ENCODE results near the gene OR6J1.
A peak's percentile ranks its signal among the peaks of the same experiment; 100 is the strongest.

Gene OR6J1

GRCh38 chr14:22602862-22603261, 41.3 kb downstream of the OR6J1 start:
- Mint-ChIP-seq H3K4me3 (no peak overlapping the region), H3K36me3 (ENCODE audit: low read depth) (peaks cover 58% of the 10 kb centered on the region), H3K27ac (no peak overlapping the region), H3K9me3 (no peaks in the 10 kb centered on the region), H3K27me3 (ENCODE audit: low read depth) (no peaks in the 10 kb centered on the region), H3K4me1 (ENCODE audit: low read depth) (peaks cover 35% of the 10 kb centered on the region)

- H3K27me3 Mint-ChIP-seq (ENCODE audit: low read depth) = no peaks in the 10 kb centered on the region
- H3K9me3 Mint-ChIP-seq = no peaks in the 10 kb centered on the region
- H3K27ac Mint-ChIP-seq = peak overlapping the region; percentile 19
- peaks cover 38% of the 10 kb centered on the region for H3K4me1 Mint-ChIP-seq (ENCODE audit: low read depth)
- H3K4me3 Mint-ChIP-seq = no peak overlapping the region
- peaks cover 53% of the 10 kb centered on the region for H3K36me3 Mint-ChIP-seq (ENCODE audit: low read depth)
Observed at GRCh38 chr14:22601996-22602395, 42.2 kb downstream of the OR6J1 start.

GRCh38 chr14:22601456-22601855, 42.7 kb downstream of the OR6J1 start:
- no peaks in the 10 kb centered on the region for H3K9me3 Mint-ChIP-seq
- no peak overlapping the region for H3K27ac Mint-ChIP-seq
- H3K36me3 Mint-ChIP-seq (ENCODE audit: low read depth) = peaks cover 53% of the 10 kb centered on the region
- peaks cover 38% of the 10 kb centered on the region for H3K4me1 Mint-ChIP-seq (ENCODE audit: low read depth)
- no peaks in the 10 kb centered on the region for H3K27me3 Mint-ChIP-seq (ENCODE audit: low read depth)
- H3K4me3 Mint-ChIP-seq = no peak overlapping the region

DNA sequence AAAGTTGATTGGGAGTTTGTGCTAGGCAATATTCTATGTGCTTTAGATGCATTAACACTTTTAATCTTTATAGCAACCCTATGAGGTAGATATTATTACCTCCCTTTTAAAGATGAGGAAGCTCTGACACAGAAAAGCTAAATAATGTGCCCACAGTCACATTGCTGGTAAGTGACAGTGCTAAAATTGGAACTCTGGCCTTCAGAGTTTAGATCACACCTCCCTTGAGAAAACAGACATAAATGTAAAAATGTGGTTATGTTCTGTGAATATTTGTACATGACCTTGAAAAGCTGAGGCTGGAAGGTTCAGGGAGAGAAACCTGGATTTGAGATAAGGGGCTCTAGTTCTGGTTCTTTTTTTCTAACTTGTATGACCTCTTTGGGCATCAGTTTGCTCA, 44.1 kb downstream of the OR6J1 start:
- Mint-ChIP-seq H3K4me1 (ENCODE audit: low read depth) (peaks cover 38% of the 10 kb centered on the region), H3K27me3 (ENCODE audit: low read depth) (no peaks in the 10 kb centered on the region), H3K9me3 (no peaks in the 10 kb centered on the region), H3K36me3 (ENCODE audit: low read depth) (peaks cover 38% of the 10 kb centered on the region), H3K27ac (no peak overlapping the region), H3K4me3 (peak overlapping the region; percentile 95)

GRCh38 chr14:22599349-22599748, 44.8 kb downstream of the OR6J1 start:
- peak overlapping the region; percentile 94 for H3K27ac Mint-ChIP-seq
- peaks cover 6% of the 10 kb centered on the region for H3K27me3 Mint-ChIP-seq (ENCODE audit: low read depth)

DNA sequence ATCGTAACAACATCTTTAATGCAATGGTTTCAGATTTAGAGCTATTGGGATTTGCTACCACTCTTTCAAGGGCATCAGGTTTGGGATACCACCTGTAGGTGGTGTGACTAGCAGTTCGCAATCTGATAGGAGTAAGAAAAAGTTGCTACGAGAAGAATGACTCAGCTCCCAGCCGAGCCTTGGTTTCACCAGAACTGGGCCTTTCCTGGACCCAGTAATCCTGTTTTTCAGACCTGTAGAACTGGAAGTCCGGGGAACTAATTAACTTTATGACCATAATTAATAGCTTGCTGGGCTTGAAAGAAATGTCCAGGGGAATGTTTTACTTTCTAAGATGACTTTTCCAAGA, 45.3 kb downstream of the OR6J1 start:
- H3K36me3 Mint-ChIP-seq (ENCODE audit: low read depth) = peaks cover 31% of the 10 kb centered on the region
- peaks cover 11% of the 10 kb centered on the region for H3K27me3 Mint-ChIP-seq (ENCODE audit: low read depth)
- H3K27ac Mint-ChIP-seq = peak overlapping the region; percentile 94
- peaks cover 41% of the 10 kb centered on the region for H3K4me1 Mint-ChIP-seq (ENCODE audit: low read depth)
- H3K9me3 Mint-ChIP-seq = no peaks in the 10 kb centered on the region
- peak overlapping the region; percentile 95 for H3K4me3 Mint-ChIP-seq

More at GRCh38 chr14:22599349-22599748, 44.8 kb downstream of the OR6J1 start:
- Mint-ChIP-seq H3K9me3 (no peaks in the 10 kb centered on the region), H3K4me1 (ENCODE audit: low read depth) (peaks cover 38% of the 10 kb centered on the region), H3K36me3 (ENCODE audit: low read depth) (peaks cover 36% of the 10 kb centered on the region), H3K4me3 (peak overlapping the region; percentile 95)

DNA sequence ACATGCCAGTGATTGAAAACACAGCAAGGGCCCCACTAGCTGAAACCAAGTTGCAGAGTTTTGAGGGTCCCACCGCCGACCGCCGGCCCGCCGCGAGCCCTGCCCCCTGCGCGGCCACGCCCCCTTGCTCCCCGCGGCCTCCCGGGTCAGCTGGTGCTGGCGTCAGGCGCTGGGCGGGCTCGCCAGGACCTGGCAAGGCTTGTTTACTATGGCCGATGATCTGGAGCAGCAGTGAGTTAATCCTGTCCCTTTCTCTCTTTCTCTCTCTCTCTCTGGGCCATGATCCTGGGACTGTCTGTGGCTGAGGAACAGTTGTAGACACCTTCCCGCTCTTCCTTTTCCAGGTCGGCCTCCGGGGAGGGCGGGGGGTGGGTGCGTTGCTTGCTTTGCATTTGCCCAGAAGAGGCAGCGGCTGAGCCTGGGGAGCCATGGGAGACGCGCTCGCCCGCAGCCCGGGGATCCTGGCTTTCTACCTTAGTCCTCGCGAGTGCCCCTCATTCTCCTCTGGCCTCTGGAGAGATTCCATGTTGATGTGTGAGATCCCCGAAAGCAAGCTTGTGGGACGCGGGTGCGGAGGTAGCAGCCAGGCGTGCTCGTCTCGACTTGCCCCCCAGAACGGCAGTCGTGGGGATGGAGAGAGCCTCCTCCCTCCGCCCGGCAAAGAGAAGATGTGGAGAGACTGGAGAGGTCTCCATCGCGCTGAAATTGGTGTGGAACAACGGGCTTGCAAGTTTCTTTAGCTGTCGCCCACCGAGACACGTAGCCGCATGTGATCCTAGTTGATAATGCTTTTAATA, 45.9 kb downstream of the OR6J1 start, which contains the start of gene ABHD4:
Gene ABHD4, plus strand, starts transcription at position 202 of the 797 bp plus-strand sequence. Its CDS starts 7 bp downstream, at position 209.
- H3K9me3 Mint-ChIP-seq = no peaks in the 10 kb centered on the region
- peaks cover 14% of the 10 kb centered on the region for H3K27me3 Mint-ChIP-seq (ENCODE audit: low read depth)
- peaks cover 26% of the 10 kb centered on the region for H3K36me3 Mint-ChIP-seq (ENCODE audit: low read depth)
- H3K4me1 Mint-ChIP-seq (ENCODE audit: low read depth) = peaks cover 41% of the 10 kb centered on the region
- peak within 1 kb of the TSS; percentile 94 for H3K27ac Mint-ChIP-seq
- peak within 1 kb of the TSS; percentile 95 for H3K4me3 Mint-ChIP-seq

- Mint-ChIP-seq H3K4me3 (peak overlapping the region; percentile 95), H3K4me1 (ENCODE audit: low read depth) (peaks cover 42% of the 10 kb centered on the region), H3K27me3 (ENCODE audit: low read depth) (peaks cover 20% of the 10 kb centered on the region), H3K9me3 (no peaks in the 10 kb centered on the region), H3K27ac (peak overlapping the region; percentile 83), H3K36me3 (ENCODE audit: low read depth) (peaks cover 21% of the 10 kb centered on the region)
Observed at GRCh38 chr14:22597771-22598098, 46.4 kb downstream of the OR6J1 start.

DNA sequence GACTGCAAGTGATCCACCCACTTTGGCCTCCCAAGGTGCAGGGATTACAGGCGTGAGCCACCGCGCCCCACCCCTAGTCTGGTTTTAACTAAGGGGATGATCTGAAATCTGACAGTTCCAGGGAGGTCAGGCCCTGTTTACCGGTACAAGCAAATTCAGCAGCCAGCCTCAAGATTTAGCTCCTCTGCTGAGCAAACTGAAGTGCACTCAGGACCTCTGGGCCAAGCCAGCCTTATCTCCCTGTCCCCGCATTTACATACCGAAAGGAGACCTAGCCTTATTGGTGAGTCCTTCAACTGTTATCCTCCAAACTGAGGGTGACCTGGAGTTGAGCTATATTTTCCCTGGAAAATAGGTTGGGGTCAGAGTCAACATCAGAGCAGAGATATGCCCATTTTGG, 46.9 kb downstream of the OR6J1 start:
- Mint-ChIP-seq H3K4me1 (ENCODE audit: low read depth) (peaks cover 42% of the 10 kb centered on the region), H3K27ac (no peak overlapping the region)

DNA sequence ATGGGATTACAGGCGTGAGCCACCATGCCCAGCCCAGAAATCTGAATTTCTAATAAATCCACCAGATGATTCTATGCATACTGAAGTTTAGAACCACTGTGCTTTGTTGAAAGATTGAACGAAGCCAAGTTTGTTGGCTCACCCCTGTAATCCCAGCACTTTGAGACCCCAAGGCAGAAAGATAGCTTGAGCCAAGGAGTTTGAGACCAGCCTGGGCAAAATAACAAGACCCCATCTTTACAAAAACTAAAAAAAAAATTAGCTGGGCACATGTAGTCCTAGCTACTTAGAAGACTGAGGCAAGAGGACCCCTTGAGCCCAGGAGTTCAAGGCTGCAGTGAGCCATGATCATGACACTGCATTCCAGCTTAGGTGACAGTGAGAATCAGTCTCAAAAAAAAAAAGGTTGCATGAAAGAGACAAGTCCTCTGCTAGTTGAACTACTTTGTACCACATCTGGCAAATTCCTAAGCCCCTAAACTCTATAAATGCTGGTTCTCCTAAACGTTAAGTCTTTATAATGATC, 47.7 kb downstream of the OR6J1 start:
- no peak overlapping the region for H3K4me3 Mint-ChIP-seq
- peaks cover 11% of the 10 kb centered on the region for H3K36me3 Mint-ChIP-seq (ENCODE audit: low read depth)
- H3K4me1 Mint-ChIP-seq (ENCODE audit: low read depth) = peaks cover 34% of the 10 kb centered on the region
- H3K9me3 Mint-ChIP-seq = no peaks in the 10 kb centered on the region
- H3K27ac Mint-ChIP-seq = no peak overlapping the region
- peaks cover 22% of the 10 kb centered on the region for H3K27me3 Mint-ChIP-seq (ENCODE audit: low read depth)

More for the DNA sequence above, 46.9 kb downstream of the OR6J1 start:
- Mint-ChIP-seq H3K4me3 (peak overlapping the region; percentile 95), H3K36me3 (ENCODE audit: low read depth) (peaks cover 17% of the 10 kb centered on the region), H3K9me3 (no peaks in the 10 kb centered on the region), H3K27me3 (ENCODE audit: low read depth) (peaks cover 22% of the 10 kb centered on the region)

DNA sequence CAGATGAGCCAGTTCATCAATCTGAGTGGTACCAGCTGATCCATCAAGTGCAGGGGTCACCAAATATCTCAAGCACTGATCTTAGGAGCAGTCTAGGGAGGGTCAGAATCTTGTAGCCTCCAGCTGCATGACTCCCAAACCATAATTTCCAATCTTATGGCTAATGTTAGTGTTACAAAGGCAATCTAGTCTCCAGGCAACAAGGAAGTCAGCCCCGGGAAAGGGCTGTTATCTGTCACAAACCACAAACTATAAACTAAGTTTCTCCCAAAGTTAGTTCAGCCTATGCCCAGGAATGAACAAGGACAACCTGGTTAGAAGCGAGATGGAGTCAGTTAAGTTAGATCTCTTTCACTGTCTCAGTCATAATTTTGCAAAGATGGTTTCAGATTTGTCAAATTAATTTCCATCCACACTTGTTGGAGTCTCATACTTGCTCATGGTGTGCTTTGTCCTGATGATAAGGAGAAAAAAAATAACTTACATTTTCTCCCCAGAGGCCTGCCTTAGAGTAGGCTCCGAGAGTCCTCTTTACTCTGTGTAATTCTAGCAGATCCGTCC, 49.9 kb downstream of the OR6J1 start:
- Mint-ChIP-seq H3K36me3 (ENCODE audit: low read depth) (peaks cover 4% of the 10 kb centered on the region), H3K4me1 (ENCODE audit: low read depth) (peaks cover 25% of the 10 kb centered on the region), H3K27ac (no peak overlapping the region), H3K27me3 (ENCODE audit: low read depth) (peaks cover 22% of the 10 kb centered on the region), H3K9me3 (no peaks in the 10 kb centered on the region), H3K4me3 (no peak overlapping the region)

DNA sequence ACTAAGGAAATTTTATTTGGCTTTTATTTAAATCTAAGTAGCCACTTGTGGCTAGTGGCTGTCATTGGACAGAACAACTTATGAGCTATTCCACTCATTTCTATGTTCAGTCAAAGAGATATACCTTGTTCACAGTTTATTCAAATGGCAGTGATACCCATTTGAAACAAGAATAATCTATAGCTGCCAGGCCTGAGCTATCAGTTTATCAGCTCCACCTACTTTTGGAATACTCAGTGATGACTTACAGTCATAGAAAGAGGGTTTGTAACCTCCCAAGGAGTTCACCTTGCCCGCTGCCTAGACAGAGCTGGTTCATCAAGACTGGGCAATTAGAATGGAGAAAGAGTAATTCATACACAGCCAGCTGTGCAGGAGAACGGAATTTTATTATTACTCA, 50.6 kb downstream of the OR6J1 start:
- Mint-ChIP-seq H3K9me3 (no peaks in the 10 kb centered on the region), H3K4me3 (no peak overlapping the region), H3K4me1 (ENCODE audit: low read depth) (peaks cover 22% of the 10 kb centered on the region), H3K27me3 (ENCODE audit: low read depth) (peaks cover 25% of the 10 kb centered on the region), H3K36me3 (ENCODE audit: low read depth) (peaks cover 4% of the 10 kb centered on the region), H3K27ac (no peak overlapping the region)

- H3K27me3 Mint-ChIP-seq (ENCODE audit: low read depth) = peaks cover 25% of the 10 kb centered on the region
- H3K4me3 Mint-ChIP-seq = no peak overlapping the region
- H3K4me1 Mint-ChIP-seq (ENCODE audit: low read depth) = peaks cover 21% of the 10 kb centered on the region
- peaks cover 6% of the 10 kb centered on the region for H3K36me3 Mint-ChIP-seq (ENCODE audit: low read depth)
- no peaks in the 10 kb centered on the region for H3K9me3 Mint-ChIP-seq
- H3K27ac Mint-ChIP-seq = no peak overlapping the region
Observed at GRCh38 chr14:22593189-22593588, 51.0 kb downstream of the OR6J1 start.

DNA sequence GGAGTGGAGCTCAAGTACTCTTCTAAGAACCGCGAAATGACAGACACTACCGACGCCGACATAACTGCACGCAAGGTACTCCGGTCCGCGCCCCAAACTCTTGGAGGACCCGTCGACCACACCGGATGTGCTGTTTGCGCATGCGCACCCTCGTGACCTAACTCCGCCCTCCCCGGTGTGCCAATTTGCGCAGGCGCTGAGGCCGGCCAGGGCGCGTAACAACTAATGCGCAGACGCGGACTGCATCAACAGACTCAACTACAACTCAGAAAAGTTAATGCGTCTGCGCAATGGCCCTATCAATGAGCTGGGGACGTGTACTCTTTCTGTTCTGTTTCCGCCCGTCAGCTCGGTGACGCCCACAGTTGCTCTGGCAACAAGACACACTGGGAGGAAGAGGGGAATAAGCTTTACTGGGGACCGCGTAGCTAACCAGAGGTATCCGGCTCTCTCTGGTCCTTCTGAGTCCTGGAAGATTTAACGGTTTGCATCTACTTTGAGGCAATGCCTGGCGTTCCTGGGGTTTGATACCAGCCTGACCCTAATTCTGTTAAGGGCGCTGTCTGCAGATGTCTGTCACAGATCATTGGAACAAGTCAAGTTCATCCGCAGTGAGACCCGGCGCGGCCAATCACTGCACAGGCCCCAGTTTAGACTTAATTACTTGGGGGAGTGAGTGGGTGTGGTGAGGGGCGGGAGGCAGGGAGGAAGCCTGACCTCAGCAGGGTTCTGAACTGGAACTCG, 54.9 kb downstream of the OR6J1 start, which contains the start of gene DAD1:
Gene DAD1, minus strand, starts transcription at position 129 of the 744 bp plus-strand sequence. Its CDS starts 67 bp downstream, at position 62.
- H3K27ac Mint-ChIP-seq = peak within 1 kb of the TSS; percentile 97
- peak within 1 kb of the TSS; percentile 89 for H3K4me3 Mint-ChIP-seq
- peaks cover 18% of the 10 kb centered on the region for H3K27me3 Mint-ChIP-seq (ENCODE audit: low read depth)
- H3K9me3 Mint-ChIP-seq = no peaks in the 10 kb centered on the region
- peaks cover 46% of the 10 kb centered on the region for H3K4me1 Mint-ChIP-seq (ENCODE audit: low read depth)
- peaks cover 26% of the 10 kb centered on the region for H3K36me3 Mint-ChIP-seq (ENCODE audit: low read depth)

All from T-helper 1 cell treated with Interleukin-12 subunit alpha and Interleukin-12 subunit beta and Interleukin-4 antibody, amounts not matched to agents 30 μg/mL and 1 μg/mL, for 36 hours (primary cell).